IPS-18a (cell line): ENCODE measurements around the gene NTF3.
A peak's percentile ranks its signal among the peaks of the same experiment; 100 is the strongest.

ENCODE experiments used
- H3K27ac ChIP-seq: one replicate; pipeline ENCODE4 v1.5.1; 2013; ENCODE audit warnings: low read length
- H3K27me3 ChIP-seq: one replicate; pipeline ENCODE4 v1.6.1; 2013; ENCODE audit warnings: mild to moderate bottlenecking, low read length; ENCODE audit not compliant: control insufficient read depth, insufficient read depth
- H3K36me3 ChIP-seq: one replicate; pipeline ENCODE4 v1.6.1; 2013; ENCODE audit warnings: low read depth, low read length; ENCODE audit not compliant: control insufficient read depth
- H3K4me1 ChIP-seq: one replicate; pipeline ENCODE4 v1.6.1; 2013; ENCODE audit warnings: low read depth, low read length; ENCODE audit not compliant: control insufficient read depth
- H3K4me3 ChIP-seq: one replicate; pipeline ENCODE4 v1.5.1; 2013; ENCODE audit warnings: low read length
- H3K9ac ChIP-seq: one replicate; pipeline ENCODE4 v1.6.1; 2013; ENCODE audit warnings: mild to moderate bottlenecking, low read length, moderate library complexity
- H3K9me3 ChIP-seq: one replicate; pipeline ENCODE4 v1.6.1; 2013; ENCODE audit warnings: low read depth, low read length; ENCODE audit not compliant: control insufficient read depth

NTF3 gene

DNA sequence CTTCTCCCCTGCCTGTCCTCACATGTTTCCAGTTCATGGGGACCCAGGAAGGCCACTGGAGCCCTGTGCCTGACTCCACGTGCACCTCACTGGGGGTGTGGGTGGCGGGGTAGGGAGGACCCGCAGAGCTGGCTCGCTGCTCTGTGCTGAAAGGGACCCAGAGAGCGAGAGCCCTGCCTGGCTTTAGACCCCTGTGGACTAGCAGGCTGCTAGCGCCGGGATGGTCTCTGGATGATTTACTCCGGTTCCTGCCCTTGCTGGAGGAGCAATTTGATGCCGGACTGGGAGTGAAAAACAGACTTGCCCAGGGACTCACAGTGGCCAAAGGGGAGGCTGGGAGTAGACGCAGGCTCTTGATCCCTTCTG is 49.0 kb downstream of the NTF3 start:
- peaks cover 20% of the 10 kb centered on the region for H3K27me3 ChIP-seq
- no peaks in the 10 kb centered on the region for H3K36me3 ChIP-seq
- no peak overlapping the region for H3K27ac ChIP-seq
- H3K4me3 ChIP-seq: peak overlapping the region; percentile 55
- peaks cover 30% of the 10 kb centered on the region for H3K4me1 ChIP-seq
- H3K9ac ChIP-seq: peak overlapping the region; percentile 51
- H3K9me3 ChIP-seq: no peaks in the 10 kb centered on the region

DNA sequence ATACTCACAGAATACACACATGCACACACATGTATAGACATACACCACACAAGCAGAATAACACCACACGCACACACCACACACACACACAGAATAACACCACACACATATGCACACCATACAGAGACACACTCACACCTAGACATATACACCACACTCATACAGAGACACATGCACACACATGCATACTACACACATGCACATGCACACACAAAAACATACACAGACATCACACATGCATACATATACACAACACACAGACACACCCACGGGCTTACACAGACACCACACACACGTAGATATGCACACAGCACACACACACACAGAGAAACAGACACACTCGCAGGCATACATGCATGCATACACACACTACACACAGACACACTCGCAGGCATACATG is 49.7 kb downstream of the NTF3 start:
- Histone ChIP-seq H3K9me3 (no peaks in the 10 kb centered on the region), H3K27ac (no peak overlapping the region), H3K4me1 (peaks cover 30% of the 10 kb centered on the region), H3K36me3 (no peaks in the 10 kb centered on the region), H3K9ac (no peak overlapping the region), H3K27me3 (peaks cover 20% of the 10 kb centered on the region), H3K4me3 (no peak overlapping the region)

DNA sequence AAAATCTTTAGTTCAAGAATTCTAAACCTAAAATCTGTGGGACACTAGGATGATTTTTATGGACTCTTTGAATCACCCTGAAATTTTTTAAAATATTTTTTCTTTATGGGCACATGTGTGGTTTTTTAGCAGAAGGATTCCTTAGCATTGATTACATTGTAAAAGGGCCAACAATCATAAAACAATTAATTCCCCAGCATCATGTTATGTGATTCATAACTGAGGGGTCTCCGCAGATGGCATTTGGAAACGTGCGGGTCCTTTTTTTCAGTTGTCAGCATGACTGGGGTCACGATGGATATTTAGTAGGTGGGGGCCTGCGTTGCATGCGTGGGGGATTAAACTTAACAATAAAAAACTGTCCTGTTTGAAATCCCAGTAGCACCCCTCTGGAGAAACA is 52.5 kb downstream of the NTF3 start:
- no peaks in the 10 kb centered on the region for H3K36me3 ChIP-seq
- H3K27me3 ChIP-seq: peaks cover 2% of the 10 kb centered on the region
- no peaks in the 10 kb centered on the region for H3K9me3 ChIP-seq
- no peak overlapping the region for H3K27ac ChIP-seq
- H3K9ac ChIP-seq: no peak overlapping the region
- peaks cover 14% of the 10 kb centered on the region for H3K4me1 ChIP-seq
- H3K4me3 ChIP-seq: no peak overlapping the region

DNA sequence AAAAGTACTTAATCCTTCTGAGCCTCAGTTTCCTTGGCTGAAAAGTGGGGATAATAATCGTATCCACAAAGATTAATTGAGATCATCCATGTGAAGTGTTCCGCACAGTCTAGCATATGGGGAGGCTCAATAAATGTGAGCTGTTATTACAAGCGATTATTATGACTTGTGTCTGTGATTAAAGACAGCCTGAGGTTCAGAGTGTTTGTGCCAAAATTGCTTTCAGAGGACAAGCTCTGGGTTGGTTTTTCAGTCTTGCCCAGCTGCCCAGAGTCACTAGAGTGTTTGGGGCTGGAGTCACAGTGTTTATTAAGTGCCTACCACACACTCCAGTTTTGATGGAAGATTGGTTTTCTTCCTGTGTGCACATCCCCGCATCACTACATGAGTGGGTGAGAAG is 53.5 kb downstream of the NTF3 start:
- H3K27me3 ChIP-seq: no peaks in the 10 kb centered on the region
- H3K4me1 ChIP-seq: peaks cover 7% of the 10 kb centered on the region
- H3K4me3 ChIP-seq: no peak overlapping the region
- H3K9ac ChIP-seq: no peak overlapping the region
- no peak overlapping the region for H3K27ac ChIP-seq
- H3K9me3 ChIP-seq: no peaks in the 10 kb centered on the region
- H3K36me3 ChIP-seq: no peaks in the 10 kb centered on the region

DNA sequence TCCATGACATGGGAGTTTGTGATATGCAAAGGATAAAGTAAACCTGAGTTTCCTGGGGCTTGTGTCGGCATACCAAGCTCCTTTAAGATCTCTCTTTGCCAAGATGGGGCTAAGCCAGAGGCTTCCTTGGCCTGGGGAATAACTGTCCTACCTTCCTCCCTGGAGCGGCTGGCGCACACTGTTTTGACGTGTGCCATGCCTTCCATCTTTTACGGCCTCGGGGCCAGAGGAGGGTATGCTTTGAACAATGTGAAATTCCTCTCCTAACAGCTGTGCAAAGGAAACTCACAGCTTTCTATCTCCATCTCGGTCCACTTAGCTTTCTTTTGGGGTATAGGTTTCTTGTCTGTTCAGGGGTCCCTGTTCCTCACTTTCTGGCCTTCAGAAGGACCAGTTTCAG is 55.2 kb downstream of the NTF3 start:
- H3K9me3 ChIP-seq: no peaks in the 10 kb centered on the region
- H3K4me1 ChIP-seq: no peaks in the 10 kb centered on the region
- H3K4me3 ChIP-seq: no peak overlapping the region
- H3K36me3 ChIP-seq: no peaks in the 10 kb centered on the region
- H3K9ac ChIP-seq: no peak overlapping the region
- no peaks in the 10 kb centered on the region for H3K27me3 ChIP-seq
- no peak overlapping the region for H3K27ac ChIP-seq

DNA sequence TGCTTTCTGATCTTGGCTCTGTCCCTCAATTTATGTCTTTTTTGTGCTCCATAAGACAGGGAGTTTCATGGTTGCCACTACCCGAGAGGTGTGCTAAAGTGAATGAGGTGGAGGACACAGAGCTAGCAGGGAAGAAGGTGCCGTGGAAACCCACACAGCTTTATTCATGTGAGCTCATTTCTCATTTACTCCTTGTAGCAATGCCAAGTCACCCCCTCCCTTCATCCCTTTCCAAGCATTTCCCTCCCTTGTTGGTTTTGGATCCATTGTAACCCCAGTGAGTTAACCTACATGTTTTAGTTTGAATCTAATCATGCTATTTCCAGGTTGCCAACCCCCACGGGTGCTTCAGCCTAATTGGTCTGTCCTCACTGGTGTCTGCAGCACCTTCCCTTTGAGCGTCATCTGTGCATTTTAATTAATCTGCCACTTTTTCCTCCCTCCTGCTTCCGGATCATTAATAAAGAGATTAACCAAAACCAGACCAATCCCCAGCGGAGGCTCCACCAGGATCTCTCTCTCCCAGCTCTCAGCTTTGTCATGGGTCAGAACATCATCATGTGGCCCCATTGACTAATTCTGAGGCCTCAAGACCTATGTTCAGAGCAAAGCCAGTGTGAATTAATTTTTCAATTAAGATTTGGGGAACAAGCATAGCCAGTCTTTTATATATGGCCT is 56.2 kb downstream of the NTF3 start:
- Histone ChIP-seq H3K9ac (no peak overlapping the region), H3K4me3 (no peak overlapping the region), H3K27ac (no peak overlapping the region), H3K4me1 (peaks cover 3% of the 10 kb centered on the region), H3K9me3 (no peaks in the 10 kb centered on the region), H3K36me3 (no peaks in the 10 kb centered on the region), H3K27me3 (no peaks in the 10 kb centered on the region)

DNA sequence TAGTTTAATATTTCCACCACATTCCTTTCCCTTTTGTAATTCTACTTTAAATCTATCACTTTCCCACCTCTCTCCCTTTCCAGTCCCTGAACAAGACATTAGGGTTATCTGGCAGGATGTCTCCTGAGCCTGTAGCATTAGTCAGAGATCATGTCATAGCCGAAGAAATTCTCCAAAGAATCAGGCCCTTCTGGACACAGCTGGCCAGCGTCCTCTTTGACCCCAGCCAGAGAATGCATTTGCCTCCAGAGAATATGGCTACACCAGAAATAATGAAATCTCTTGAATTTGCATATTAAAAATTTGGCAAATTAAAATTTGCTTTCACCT is 56.7 kb downstream of the NTF3 start:
- Histone ChIP-seq H3K27ac (no peak overlapping the region), H3K4me1 (peaks cover 3% of the 10 kb centered on the region), H3K36me3 (no peaks in the 10 kb centered on the region), H3K9me3 (no peaks in the 10 kb centered on the region), H3K4me3 (no peak overlapping the region), H3K9ac (no peak overlapping the region), H3K27me3 (no peaks in the 10 kb centered on the region)

DNA sequence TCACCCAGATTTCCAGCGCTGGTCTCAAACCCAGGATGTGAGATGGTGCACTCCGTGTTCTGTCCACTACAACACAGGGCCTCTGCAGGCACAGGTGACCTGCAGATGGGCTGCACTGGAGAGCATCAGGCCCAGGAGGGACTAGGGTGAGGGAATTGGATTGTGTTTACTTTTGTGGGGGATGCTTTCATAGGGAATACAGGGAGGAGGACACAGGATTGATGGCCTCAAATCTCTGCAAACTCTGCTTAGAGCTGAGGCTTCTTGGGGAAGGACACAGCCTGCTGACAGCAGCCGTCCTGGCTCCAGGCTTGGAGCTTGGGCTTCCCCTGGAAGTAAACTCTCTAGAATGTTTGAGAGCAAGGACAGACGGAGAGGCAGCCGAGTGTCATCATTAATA is 57.1 kb downstream of the NTF3 start:
- Histone ChIP-seq H3K4me3 (no peak overlapping the region), H3K9me3 (no peaks in the 10 kb centered on the region), H3K27ac (no peak overlapping the region), H3K4me1 (peaks cover 3% of the 10 kb centered on the region), H3K9ac (no peak overlapping the region), H3K36me3 (no peaks in the 10 kb centered on the region), H3K27me3 (no peaks in the 10 kb centered on the region)

DNA sequence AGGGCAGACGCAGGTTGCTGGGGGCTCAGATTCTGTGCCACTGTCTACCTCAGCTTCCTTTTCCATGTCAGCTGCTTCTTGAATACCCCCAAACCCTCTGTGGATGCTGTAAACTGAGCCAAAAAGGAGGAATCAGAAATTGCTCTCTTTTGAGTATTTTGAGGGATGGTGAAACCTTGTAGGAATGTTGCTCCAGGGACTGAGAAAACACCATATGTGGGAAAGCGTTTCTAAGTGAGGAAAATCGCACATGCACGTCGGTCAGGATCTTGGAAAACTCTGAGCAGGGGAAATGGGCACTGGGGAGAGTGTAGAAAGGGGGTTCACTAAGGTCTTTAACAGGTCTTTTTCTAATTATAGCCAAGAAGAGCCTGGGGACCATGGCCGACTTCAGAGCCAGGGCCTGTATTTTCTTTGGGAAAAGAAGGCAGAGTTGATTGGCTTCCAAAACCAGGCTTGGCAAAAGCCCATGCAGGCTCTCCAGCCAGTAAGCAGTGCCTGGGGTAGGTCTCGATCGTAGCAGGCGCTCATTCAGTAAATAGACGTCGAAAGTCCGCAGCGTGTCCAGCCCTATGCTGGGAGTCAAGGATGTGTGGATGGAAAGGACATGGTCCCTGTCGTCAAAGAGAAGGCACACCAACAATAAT is 58.0 kb downstream of the NTF3 start:
- Histone ChIP-seq H3K4me1 (peaks cover 3% of the 10 kb centered on the region), H3K27me3 (no peaks in the 10 kb centered on the region), H3K9ac (no peak overlapping the region), H3K9me3 (no peaks in the 10 kb centered on the region), H3K27ac (no peak overlapping the region), H3K36me3 (no peaks in the 10 kb centered on the region), H3K4me3 (no peak overlapping the region)

DNA sequence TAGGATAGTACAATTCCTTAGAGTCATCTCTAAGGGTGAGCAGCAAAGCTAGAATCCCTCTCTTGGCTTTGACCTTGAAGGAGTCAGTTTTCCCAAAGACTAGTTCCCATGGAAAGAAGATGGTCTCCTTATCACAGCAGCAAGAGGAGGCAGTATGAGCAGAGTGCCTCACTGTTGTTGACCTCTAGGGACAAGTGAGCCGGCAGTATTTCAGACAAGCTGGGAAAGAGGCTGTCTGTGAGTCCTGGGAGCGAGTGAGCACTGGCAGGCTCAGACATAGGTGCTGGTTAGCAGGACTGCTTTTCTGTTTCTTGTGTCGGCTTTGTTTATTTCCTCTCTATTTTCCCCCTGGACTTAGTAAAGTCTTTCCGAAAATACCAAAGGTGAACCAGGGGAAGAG is 60.7 kb downstream of the NTF3 start:
- Histone ChIP-seq H3K9ac (no peak overlapping the region), H3K27ac (no peak overlapping the region), H3K4me3 (no peak overlapping the region), H3K36me3 (no peaks in the 10 kb centered on the region), H3K4me1 (peaks cover 3% of the 10 kb centered on the region), H3K27me3 (no peaks in the 10 kb centered on the region), H3K9me3 (no peaks in the 10 kb centered on the region)

DNA sequence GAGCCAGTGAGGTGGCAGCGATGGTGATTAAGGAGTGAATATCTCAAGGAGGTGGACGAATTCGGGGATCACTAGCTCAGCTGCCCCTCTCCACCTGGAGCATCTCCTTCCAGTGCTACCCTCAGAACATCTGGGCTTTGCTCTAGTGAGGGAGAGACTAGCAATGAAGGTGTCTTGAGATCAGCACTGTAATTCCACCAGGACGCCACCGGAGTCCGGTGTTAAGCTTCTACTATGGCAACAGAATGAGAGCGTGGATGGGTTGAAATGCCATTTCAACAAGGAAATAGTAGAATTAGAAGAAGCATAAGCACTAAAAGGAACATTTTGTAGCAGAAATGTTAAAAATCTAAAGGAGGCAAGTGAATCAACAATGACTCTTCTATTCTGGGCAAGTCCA is 61.1 kb downstream of the NTF3 start:
- H3K27ac ChIP-seq: no peak overlapping the region
- H3K4me3 ChIP-seq: no peak overlapping the region
- H3K36me3 ChIP-seq: no peaks in the 10 kb centered on the region
- H3K4me1 ChIP-seq: peaks cover 3% of the 10 kb centered on the region
- no peak overlapping the region for H3K9ac ChIP-seq
- H3K27me3 ChIP-seq: no peaks in the 10 kb centered on the region
- no peaks in the 10 kb centered on the region for H3K9me3 ChIP-seq

DNA sequence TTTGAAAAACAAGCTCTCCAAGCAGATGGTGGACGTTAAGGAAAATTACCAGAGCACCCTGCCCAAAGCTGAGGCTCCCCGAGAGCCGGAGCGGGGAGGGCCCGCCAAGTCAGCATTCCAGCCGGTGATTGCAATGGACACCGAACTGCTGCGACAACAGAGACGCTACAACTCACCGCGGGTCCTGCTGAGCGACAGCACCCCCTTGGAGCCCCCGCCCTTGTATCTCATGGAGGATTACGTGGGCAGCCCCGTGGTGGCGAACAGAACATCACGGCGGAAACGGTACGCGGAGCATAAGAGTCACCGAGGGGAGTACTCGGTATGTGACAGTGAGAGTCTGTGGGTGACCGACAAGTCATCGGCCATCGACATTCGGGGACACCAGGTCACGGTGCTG is 62.4 kb downstream of the NTF3 start:
- Histone ChIP-seq H3K27me3 (no peaks in the 10 kb centered on the region), H3K4me1 (peaks cover 3% of the 10 kb centered on the region), H3K36me3 (no peaks in the 10 kb centered on the region), H3K27ac (no peak overlapping the region), H3K4me3 (no peak overlapping the region), H3K9ac (no peak overlapping the region), H3K9me3 (no peaks in the 10 kb centered on the region)
